Testis (tissue), 2 donors: ENCODE results near the gene GARIN3.

Experiments used
- CTCF ChIP-seq, 3 experiments: fragments of 450-650 bp in 2 of 3; fragments of 200-600 bp in 1 of 3; sonication (generic) in 1 of 3; IDR thresholded peaks; one replicate each; pipeline ENCODE4 v1.5.1; 2016 to 2019; ENCODE audit warnings: antibody characterized with exemption in 3 of 3, mild to moderate bottlenecking in 2 of 3, moderate library complexity in 1 of 3
- POLR2A ChIP-seq: fragments of 450-650 bp; IDR thresholded peaks from one replicate; pipeline ENCODE4 v1.6.1; 2017; ENCODE audit warnings: antibody characterized with exemption, mild to moderate bottlenecking, moderate library complexity

- TF ChIP-seq POLR2A (no peak), CTCF (IDR thresholded peaks at IDR 0.05) (no peak)
Measured at GRCh38 chr5:157182143-157182757, 16.2 kb upstream of the GARIN3 start.
